Measurements from ENCODE around the gene SUV39H1.

Gene SUV39H1

DNA sequence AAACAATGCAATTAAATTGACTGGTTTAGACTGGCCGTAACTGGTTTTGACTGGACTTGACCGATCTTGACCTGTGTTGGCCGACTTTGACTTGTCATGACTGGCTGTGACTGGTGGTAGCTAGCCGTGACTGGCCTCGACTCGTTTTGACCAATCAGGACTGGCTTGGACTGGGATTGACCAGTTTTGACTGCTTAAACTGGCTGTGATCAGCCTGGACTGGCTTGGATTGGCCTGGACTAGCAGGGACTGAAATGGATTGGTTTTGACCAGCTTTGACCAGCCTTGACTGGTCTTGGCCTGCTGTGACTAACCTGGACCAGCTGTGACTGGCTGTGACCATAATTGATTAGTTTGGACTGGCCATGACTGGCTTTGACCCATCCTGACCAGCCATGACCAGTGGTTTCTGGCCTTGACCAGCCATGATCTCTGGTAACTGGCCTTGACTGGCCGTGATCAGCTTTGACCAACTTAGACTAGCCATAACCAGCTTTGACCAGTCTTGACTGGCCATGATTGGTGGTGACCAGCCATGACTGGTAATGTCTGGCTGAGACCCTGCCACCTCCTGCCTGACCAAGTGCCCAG, 13.1 kb downstream of the SUV39H1 start:
- no peak for FAIRE-seq

GRCh38 chrX:48711162-48711928, 14.8 kb downstream of the SUV39H1 start:
- DNase-seq (ENCODE audit: extremely low spot score, insufficient read length, low read depth) = no peak
- FAIRE-seq = no peak

More for the DNA sequence above, 13.1 kb downstream of the SUV39H1 start:
- DNase-seq (ENCODE audit: extremely low spot score, insufficient read length, low read depth) = no peak

DNA sequence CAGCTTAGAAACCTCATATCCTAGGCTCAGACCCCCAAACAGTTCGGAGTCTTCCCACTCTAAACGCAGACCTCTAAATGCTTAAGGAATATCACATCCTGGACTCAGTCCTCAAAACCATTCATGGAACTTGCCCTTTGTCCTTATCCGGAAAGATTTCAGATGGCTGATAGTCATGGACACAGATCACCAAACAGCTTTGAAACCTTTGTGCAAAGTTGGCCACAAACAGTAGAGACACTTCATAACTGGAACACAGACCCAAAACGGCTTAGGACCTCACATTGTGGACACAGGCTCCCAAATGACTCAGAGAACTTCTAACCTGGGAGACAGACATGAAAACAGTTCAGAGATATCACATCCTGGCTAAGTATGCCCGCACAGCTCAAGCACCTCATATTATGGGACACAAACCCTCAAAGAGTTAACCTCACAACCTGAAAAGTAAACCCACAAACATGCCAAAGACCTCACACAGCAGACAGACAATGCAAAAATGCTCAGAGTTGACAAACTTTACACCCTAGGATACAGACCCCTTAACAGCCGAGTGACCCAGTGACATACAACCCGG, 15.5 kb downstream of the SUV39H1 start:
- no peak for DNase-seq (ENCODE audit: extremely low spot score, insufficient read length, low read depth)
- no peak for FAIRE-seq

DNA sequence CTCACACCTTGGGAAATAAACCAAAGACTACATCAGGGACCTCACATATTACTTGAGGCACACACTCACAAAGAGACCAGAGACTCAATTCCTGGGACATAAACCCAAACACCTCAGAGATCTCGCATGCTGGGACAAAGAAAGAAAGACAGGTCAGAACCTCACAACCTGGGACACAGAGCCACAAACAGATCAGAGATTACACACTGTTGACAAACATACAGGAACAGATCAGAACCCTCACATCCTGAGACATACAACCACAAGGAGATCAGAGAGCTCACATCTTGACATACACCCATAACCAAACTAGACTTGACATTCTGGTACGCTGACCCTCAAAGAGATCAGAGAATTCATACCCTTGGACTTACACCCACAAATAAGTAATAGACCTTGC, 17.3 kb downstream of the SUV39H1 start:
- no peak for FAIRE-seq

GRCh38 chrX:48714573-48714972, 18.0 kb downstream of the SUV39H1 start:
- DNase-seq (ENCODE audit: extremely low spot score, insufficient read length, low read depth) (no peak), FAIRE-seq (no peak)

More for the DNA sequence above, 17.3 kb downstream of the SUV39H1 start:
- no peak for DNase-seq (ENCODE audit: extremely low spot score, insufficient read length, low read depth)

- no peak for DNase-seq (ENCODE audit: extremely low spot score, insufficient read length, low read depth)
- FAIRE-seq = no peak
Observed at GRCh38 chrX:48715072-48715471, 18.5 kb downstream of the SUV39H1 start.

DNA sequence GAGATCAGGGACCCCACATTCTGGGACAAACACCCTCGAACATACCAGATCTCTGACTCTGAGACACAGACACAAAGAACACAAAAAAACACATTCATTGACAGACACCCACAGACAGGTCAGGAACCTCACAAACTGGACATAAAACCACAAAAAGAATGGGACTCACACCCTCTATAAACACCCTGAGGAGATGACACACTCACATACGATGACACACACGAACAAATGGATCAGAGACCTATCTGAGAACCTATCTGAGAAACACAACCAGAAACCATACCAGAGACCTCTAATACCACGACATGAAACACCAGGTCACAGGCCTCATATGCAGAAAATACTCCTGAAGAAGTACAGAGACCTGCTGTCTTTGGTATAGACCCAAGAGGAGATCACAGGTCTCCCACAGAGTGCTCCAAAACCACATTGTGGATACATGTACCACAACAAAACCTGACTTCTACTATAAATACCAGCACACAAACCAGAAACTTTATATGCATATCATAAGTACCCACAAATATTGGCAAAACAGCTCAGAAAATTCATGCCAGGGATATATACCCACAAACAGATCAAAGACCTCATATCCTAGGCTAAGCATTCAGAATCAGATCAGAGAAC, 19.5 kb downstream of the SUV39H1 start:
- FAIRE-seq (no peak), DNase-seq (ENCODE audit: extremely low spot score, insufficient read length, low read depth) (no peak)

DNA sequence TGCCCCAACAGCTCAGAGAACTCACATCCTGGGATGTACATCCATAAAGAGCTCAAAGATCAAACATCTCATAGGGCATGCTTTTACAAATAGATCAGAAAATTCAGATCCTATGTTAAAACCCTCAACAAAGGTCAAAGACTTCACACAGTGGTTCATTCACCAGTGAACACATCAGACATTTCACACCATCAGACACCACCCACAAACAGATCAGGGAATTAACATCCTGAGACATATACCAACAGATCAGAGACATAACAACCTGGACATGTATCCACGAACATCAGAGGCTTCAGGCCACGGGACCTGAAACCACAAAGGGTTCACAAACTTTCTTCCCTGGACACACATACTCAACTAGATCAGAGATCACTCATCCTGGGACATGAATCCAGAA, 23.4 kb downstream of the SUV39H1 start:
- no peak for DNase-seq (ENCODE audit: extremely low spot score, insufficient read length, low read depth)
- FAIRE-seq = no peak

DNA sequence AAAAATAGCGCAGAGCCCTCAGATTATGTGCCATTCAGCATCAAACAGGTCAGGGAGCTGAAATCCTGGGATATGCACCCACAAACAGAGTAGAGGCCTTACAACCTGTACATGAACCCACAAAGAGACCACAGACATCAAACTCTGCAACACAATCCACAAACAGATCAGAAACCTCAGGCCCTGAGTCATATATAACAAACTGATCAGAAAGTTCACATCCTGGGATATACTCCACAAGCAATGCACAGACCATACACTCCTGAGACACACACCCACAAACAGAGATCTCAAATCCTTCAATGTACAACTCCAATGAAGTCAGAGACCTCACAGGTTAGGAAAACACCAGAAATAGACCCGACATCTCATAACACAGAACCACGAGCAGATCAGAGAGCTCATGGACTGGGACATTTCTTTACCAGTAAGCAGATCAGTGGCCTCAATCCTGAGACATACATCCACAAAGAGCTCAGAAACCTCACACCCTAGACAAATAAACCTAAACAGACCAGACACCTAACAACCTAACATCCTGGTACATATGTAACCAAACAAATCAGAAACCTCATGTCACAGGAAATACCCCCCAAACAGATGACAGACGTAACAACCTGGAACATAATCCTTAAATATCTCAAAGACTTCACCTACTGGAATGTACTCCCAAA, 24.2 kb downstream of the SUV39H1 start:
- DNase-seq (ENCODE audit: extremely low spot score, insufficient read length, low read depth) = no peak
- FAIRE-seq = no peak

GRCh38 chrX:48721916-48722315, 25.4 kb downstream of the SUV39H1 start:
- FAIRE-seq = no peak
- no peak for DNase-seq (ENCODE audit: extremely low spot score, insufficient read length, low read depth)

GRCh38 chrX:48726596-48726995, 30.1 kb downstream of the SUV39H1 start:
- no peak for DNase-seq (ENCODE audit: extremely low spot score, insufficient read length, low read depth)
- FAIRE-seq = peak; percentile 5

- no peak for FAIRE-seq
- DNase-seq (ENCODE audit: extremely low spot score, insufficient read length, low read depth) = no peak
Observed at GRCh38 chrX:48728653-48729052, 32.1 kb downstream of the SUV39H1 start.

- DNase-seq (ENCODE audit: extremely low spot score, insufficient read length, low read depth) (no peak), FAIRE-seq (no peak)
Observed at GRCh38 chrX:48736303-48736702, 39.8 kb downstream of the SUV39H1 start.

GRCh38 chrX:48736878-48737212, 40.3 kb downstream of the SUV39H1 start:
- FAIRE-seq = no peak
- DNase-seq (ENCODE audit: extremely low spot score, insufficient read length, low read depth) = no peak

DNA sequence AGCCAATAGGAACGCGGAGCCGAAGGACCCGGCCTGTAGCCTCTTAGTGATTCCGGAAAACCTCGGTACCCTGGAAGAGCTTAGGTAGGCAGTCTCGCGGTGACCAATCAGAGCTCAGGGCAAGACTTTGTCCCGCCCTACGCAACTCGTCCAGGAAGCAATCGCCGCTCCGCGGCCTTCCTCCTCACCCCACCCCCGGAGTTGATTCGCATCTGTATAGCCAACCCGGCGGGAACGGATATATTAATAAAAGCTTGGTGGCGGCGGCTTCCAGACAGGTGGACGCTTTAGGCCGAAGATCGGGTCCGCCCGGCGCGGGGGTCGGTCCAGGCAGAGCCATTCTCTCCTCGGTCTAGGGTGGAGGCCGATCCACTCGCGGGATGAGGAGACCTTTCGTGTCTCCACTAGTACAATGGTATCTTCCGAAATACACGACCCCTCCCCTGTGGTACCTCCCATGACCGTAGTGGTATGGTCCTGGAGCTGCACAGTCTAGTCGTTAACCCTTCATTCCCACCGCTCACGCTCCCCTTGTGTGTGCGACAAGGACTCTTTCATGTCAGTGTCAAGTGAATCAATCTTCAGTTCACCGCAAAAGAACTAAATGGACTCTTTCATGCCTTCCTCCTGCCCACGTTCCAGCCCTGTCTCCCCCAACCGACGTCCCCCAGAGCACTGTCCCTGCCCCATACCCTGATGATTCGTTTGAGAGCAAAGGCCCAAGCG, 40.8 kb downstream of the SUV39H1 start:
- DNase-seq (ENCODE audit: extremely low spot score, insufficient read length, low read depth) (peak; percentile 76), FAIRE-seq (peak; percentile 99)

GRCh38 chrX:48737940-48738339, 41.4 kb downstream of the SUV39H1 start:
- FAIRE-seq (no peak), DNase-seq (ENCODE audit: extremely low spot score, insufficient read length, low read depth) (no peak)

DNA sequence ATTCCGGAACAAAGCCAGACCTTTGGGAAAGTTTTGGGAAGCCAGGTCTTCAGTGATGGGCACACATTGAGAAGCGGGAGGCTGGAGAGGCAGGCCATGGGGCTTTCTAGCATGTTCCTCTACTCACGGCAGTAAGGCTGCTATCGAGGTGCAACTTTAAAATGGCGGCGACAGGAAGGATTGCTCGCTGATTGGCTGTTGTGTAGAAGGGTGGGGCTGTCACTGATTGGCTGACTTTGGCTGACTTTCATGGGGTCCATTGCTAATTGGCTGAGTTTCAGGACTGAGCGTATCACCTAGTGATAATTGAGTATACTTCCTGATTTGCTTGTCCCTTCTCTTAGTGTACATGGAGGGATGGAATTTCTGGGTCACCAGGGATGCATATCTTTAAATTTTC, 45.3 kb downstream of the SUV39H1 start:
- DNase-seq (ENCODE audit: extremely low spot score, insufficient read length, low read depth) = no peak
- FAIRE-seq = no peak

GRCh38 chrX:48745222-48745621, 48.7 kb downstream of the SUV39H1 start:
- DNase-seq (ENCODE audit: extremely low spot score, insufficient read length, low read depth) (no peak), FAIRE-seq (no peak)

DNA sequence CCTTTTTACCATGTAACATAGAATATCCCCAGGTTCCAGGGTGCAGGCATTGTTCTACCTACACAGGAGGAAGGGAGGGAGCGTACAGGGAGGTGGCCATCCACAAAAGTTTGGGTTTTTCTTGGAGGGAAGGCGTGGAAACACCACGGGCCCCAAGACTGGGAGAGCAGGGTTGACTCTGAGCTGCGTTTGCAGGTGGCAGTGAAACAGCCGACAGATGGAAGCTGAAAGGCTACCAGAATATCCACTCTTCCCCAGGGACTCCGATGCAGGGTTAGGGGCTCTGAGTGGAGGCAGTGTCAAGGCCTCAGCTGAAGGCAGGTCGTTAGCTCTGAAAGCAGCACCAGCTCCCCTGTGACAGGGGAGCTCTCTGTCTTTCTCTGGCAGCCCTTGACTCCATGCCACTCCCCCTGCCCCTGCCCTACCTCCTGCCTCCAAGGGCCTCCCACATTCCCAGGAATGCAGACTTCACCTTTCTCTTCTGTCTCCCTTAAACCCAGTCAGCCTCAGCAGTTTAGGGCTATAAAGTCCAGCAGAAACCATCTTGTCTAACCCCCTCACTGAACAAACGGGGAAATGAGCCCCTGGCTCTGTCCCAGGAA, 51.0 kb downstream of the SUV39H1 start:
- DNase-seq (ENCODE audit: extremely low spot score, insufficient read length, low read depth) = no peak
- no peak for FAIRE-seq

GRCh38 chrX:48749182-48749581, 52.6 kb downstream of the SUV39H1 start:
- FAIRE-seq = no peak

More at GRCh38 chrX:48749182-48749581, 52.6 kb downstream of the SUV39H1 start:
- no peak for DNase-seq (ENCODE audit: extremely low spot score, insufficient read length, low read depth)
